ENCODE results near the gene ATE1. TPM values are rescaled to one million over a fixed set of nuclear protein-coding genes. Genes with fewer than 3 reads are reported as not detected.

ATE1 gene
- total RNA-seq, 1 experiment from 2014 or later, result 23.8 TPM

DNA sequence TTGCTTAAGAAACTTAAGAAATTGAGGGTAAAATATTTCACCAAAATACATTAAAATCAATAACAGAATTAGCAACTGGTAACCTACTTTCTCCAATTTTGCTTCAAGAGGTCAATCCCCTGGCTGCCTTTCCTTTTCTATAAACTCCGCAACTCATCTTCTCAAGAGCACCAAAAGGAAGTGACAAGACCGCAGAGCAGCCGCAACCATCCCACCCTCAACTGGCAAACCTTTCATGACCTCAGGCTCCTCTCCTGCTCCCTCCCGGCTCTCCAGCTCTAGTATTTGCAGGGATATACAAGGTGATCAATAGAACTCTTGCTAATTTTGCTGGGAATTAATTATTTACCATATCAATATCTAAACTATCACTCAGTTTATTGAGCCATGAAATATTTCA, 88.9 kb downstream of the ATE1 start:
- Mint-ChIP-seq H3K27me3 (ENCODE audit: low read depth) (no peaks in the 10 kb centered on the region), H3K27ac (no peak overlapping the region), H3K9me3 (no peaks in the 10 kb centered on the region), H3K4me1 (peaks cover 16% of the 10 kb centered on the region), H3K4me3 (no peak overlapping the region), H3K36me3 (0 out of 2 replicates have a peak, but pooled peaks cover under 1% of the 10 kb centered on the region)
- ChIA-PET CTCF (interaction anchor here (0.6 kb wide), 1 partner anchor 665 kb away, joined by 3 read pairs; no protein-coding TSS in a partner anchor), POLR2A (no interaction called here)
- TF ChIP-seq OVOL2 (CRISPR knock-in tag; IDR thresholded peaks at IDR 0.05; ENCODE audit: borderline replicate concordance) (no peak), GRHL2 (CRISPR knock-in tag; IDR thresholded peaks at IDR 0.05; ENCODE audit: insufficient replicate concordance, severe bottlenecking) (no peak), HMGA2 (CRISPR knock-in tag; IDR thresholded peaks at IDR 0.05) (no peak), NR3C1 (CRISPR knock-in tag; conservative IDR thresholded peaks at IDR 0.05; ENCODE audit: low read depth) (no peak), EMX1 (CRISPR knock-in tag; IDR thresholded peaks at IDR 0.05) (no peak)
- TF ChIP-seq, protein P1, sequence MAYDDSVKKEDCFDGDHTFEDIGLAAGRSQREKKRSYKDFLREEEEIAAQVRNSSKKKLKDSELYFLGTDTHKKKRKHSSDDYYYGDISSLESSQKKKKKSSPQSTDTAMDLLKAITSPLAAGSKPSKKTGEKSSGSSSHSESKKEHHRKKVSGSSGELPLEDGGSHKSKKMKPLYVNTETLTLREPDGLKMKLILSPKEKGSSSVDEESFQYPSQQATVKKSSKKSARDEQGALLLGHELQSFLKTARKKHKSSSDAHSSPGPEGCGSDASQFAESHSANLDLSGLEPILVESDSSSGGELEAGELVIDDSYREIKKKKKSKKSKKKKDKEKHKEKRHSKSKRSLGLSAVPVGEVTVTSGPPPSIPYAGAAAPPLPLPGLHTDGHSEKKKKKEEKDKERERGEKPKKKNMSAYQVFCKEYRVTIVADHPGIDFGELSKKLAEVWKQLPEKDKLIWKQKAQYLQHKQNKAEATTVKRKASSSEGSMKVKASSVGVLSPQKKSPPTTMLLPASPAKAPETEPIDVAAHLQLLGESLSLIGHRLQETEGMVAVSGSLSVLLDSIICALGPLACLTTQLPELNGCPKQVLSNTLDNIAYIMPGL (CRISPR knock-in tag; IDR thresholded peaks at IDR 0.05), result no peak
- TF ChIP-seq, protein P2, sequence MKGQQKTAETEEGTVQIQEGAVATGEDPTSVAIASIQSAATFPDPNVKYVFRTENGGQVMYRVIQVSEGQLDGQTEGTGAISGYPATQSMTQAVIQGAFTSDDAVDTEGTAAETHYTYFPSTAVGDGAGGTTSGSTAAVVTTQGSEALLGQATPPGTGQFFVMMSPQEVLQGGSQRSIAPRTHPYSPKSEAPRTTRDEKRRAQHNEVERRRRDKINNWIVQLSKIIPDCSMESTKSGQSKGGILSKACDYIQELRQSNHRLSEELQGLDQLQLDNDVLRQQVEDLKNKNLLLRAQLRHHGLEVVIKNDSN (CRISPR knock-in tag; IDR thresholded peaks at IDR 0.05), result no peak
- ATAC-seq (no peak), DNase-seq (ENCODE audit: low spot score) (no peak)

DNA sequence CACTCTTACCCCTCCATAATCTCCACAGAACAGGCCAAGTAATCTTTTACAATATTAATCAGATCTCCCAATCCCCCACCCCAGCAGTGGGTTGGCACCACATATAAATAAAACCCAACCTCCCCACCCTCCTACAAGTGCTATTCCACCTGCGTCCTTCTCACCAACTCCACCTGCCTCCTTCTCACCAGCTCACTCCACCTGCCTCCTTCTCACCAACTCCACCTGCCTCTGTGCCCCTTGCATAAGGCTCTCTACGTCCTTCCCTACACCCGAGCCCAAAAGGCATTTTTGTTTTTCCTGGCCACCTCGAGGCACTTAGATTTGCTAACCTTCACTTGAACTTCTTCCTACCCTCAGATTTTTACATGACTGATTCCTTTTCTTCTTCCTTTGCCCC, 89.7 kb downstream of the ATE1 start:
- no peaks in the 10 kb centered on the region for H3K9me3 Mint-ChIP-seq
- peaks cover 13% of the 10 kb centered on the region for H3K4me1 Mint-ChIP-seq
- ATAC-seq (peak; percentile 22; the same call in 1 of the 2 replicates), DNase-seq (ENCODE audit: low spot score) (no peak)
- H3K27ac Mint-ChIP-seq, result peak overlapping the region; percentile 31; the same call in 1 of the 2 replicates
- ChIA-PET POLR2A (no interaction called here), CTCF (no interaction called here)
- no peaks in the 10 kb centered on the region for H3K27me3 Mint-ChIP-seq (ENCODE audit: low read depth)
- H3K4me3 Mint-ChIP-seq, result no peak overlapping the region
- H3K36me3 Mint-ChIP-seq, result no peaks in the 10 kb centered on the region
- no peak for TF ChIP-seq ATF1 (CRISPR knock-in tag; IDR thresholded peaks at IDR 0.05)
- TF ChIP-seq, protein P3, sequence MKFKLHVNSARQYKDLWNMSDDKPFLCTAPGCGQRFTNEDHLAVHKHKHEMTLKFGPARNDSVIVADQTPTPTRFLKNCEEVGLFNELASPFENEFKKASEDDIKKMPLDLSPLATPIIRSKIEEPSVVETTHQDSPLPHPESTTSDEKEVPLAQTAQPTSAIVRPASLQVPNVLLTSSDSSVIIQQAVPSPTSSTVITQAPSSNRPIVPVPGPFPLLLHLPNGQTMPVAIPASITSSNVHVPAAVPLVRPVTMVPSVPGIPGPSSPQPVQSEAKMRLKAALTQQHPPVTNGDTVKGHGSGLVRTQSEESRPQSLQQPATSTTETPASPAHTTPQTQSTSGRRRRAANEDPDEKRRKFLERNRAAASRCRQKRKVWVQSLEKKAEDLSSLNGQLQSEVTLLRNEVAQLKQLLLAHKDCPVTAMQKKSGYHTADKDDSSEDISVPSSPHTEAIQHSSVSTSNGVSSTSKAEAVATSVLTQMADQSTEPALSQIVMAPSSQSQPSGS (CRISPR knock-in tag; IDR thresholded peaks at IDR 0.05; ENCODE audit: borderline replicate concordance, low read depth), result no peak
- TF ChIP-seq SMAD4 (CRISPR knock-in tag; IDR thresholded peaks at IDR 0.05), result no peak
- TF ChIP-seq HMGA2 (CRISPR knock-in tag; IDR thresholded peaks at IDR 0.05), result no peak
- TF ChIP-seq TEAD1 (CRISPR knock-in tag; IDR thresholded peaks at IDR 0.05), result no peak
- TF ChIP-seq, protein P4, sequence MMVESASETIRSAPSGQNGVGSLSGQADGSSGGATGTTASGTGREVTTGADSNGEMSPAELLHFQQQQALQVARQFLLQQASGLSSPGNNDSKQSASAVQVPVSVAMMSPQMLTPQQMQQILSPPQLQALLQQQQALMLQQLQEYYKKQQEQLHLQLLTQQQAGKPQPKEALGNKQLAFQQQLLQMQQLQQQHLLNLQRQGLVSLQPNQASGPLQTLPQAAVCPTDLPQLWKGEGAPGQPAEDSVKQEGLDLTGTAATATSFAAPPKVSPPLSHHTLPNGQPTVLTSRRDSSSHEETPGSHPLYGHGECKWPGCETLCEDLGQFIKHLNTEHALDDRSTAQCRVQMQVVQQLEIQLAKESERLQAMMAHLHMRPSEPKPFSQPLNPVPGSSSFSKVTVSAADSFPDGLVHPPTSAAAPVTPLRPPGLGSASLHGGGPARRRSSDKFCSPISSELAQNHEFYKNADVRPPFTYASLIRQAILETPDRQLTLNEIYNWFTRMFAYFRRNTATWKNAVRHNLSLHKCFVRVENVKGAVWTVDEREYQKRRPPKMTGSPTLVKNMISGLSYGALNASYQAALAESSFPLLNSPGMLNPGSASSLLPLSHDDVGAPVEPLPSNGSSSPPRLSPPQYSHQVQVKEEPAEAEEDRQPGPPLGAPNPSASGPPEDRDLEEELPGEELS (CRISPR knock-in tag; IDR thresholded peaks at IDR 0.05), result no peak
- TF ChIP-seq KAT7 (CRISPR knock-in tag; IDR thresholded peaks at IDR 0.05; ENCODE audit: borderline replicate concordance), result no peak
- TF ChIP-seq TP53 (CRISPR knock-in tag; IDR thresholded peaks at IDR 0.05), result no peak
- TF ChIP-seq IRF2 (CRISPR knock-in tag; IDR thresholded peaks at IDR 0.05; ENCODE audit: borderline replicate concordance, low read depth), result no peak
- TF ChIP-seq ZNF121 (CRISPR knock-in tag; IDR thresholded peaks at IDR 0.05), result no peak
- TF ChIP-seq, protein P5, sequence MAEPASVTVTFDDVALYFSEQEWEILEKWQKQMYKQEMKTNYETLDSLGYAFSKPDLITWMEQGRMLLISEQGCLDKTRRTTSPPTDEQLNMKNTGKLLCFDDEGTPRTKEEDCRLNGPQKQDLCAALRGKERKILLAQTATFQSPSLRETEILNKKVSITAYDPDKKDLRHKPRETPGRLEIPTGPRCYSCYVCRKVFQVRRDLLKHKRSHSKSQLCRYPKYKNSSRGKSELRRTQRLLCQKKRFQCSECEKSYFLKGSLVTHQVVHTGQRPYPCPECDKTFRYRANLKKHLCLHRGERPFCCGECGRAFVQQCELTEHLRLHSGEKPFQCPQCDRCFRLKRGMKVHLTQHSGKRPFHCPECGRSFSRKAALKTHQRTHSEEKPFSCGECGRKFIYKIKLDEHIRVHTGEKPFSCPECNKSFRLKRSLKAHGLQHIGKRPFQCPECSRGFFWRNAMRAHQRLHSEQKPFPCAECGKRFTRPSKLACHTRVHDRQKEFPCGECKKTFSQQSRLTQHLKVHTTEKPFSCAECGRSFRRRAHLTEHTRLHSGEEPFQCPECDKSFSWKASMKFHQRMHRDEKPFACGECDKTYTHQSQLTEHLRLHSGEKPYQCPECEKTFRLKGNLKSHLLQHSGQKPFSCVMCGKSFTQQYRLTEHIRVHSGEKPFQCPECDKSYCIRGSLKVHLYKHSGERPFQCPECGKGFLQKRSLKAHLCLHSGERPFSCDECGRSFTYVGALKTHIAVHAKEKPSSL (CRISPR knock-in tag; conservative IDR thresholded peaks at IDR 0.05), result no peak
- no peak for TF ChIP-seq ZNF263 (CRISPR knock-in tag; IDR thresholded peaks at IDR 0.05; ENCODE audit: low read depth)
- TF ChIP-seq, protein P6, sequence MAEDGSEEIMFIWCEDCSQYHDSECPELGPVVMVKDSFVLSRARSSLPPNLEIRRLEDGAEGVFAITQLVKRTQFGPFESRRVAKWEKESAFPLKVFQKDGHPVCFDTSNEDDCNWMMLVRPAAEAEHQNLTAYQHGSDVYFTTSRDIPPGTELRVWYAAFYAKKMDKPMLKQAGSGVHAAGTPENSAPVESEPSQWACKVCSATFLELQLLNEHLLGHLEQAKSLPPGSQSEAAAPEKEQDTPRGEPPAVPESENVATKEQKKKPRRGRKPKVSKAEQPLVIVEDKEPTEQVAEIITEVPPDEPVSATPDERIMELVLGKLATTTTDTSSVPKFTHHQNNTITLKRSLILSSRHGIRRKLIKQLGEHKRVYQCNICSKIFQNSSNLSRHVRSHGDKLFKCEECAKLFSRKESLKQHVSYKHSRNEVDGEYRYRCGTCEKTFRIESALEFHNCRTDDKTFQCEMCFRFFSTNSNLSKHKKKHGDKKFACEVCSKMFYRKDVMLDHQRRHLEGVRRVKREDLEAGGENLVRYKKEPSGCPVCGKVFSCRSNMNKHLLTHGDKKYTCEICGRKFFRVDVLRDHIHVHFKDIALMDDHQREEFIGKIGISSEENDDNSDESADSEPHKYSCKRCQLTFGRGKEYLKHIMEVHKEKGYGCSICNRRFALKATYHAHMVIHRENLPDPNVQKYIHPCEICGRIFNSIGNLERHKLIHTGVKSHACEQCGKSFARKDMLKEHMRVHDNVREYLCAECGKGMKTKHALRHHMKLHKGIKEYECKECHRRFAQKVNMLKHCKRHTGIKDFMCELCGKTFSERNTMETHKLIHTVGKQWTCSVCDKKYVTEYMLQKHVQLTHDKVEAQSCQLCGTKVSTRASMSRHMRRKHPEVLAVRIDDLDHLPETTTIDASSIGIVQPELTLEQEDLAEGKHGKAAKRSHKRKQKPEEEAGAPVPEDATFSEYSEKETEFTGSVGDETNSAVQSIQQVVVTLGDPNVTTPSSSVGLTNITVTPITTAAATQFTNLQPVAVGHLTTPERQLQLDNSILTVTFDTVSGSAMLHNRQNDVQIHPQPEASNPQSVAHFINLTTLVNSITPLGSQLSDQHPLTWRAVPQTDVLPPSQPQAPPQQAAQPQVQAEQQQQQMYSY (CRISPR knock-in tag; IDR thresholded peaks at IDR 0.05), result no peak
- no peak for TF ChIP-seq FOXJ3 (CRISPR knock-in tag; IDR thresholded peaks at IDR 0.05; ENCODE audit: borderline replicate concordance)
- TF ChIP-seq GABPB1 (CRISPR knock-in tag; IDR thresholded peaks at IDR 0.05), result no peak
- TF ChIP-seq TCF7 (CRISPR knock-in tag; IDR thresholded peaks at IDR 0.05; ENCODE audit: low read depth), result no peak
- TF ChIP-seq, protein P7, sequence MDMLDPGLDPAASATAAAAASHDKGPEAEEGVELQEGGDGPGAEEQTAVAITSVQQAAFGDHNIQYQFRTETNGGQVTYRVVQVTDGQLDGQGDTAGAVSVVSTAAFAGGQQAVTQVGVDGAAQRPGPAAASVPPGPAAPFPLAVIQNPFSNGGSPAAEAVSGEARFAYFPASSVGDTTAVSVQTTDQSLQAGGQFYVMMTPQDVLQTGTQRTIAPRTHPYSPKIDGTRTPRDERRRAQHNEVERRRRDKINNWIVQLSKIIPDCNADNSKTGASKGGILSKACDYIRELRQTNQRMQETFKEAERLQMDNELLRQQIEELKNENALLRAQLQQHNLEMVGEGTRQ (CRISPR knock-in tag; IDR thresholded peaks at IDR 0.05), result no peak
- TF ChIP-seq SMAD3 (CRISPR knock-in tag; IDR thresholded peaks at IDR 0.05; ENCODE audit: borderline replicate concordance), result no peak

Measured in WTC11 (cell line).